Measurements from ENCODE around the gene ANKRD33B. TPM values are rescaled to one million over a fixed set of nuclear protein-coding genes. Genes with fewer than 3 reads are reported as not detected.
"Not testable (repeated sequence)": the region's sequence is repeated elsewhere in the genome, so short reads cannot be mapped to it uniquely, and the experiment has no call there.

Gene ANKRD33B
- total and polyA plus RNA-seq, 2 donors = 4.4 to 4.7 TPM

DNA sequence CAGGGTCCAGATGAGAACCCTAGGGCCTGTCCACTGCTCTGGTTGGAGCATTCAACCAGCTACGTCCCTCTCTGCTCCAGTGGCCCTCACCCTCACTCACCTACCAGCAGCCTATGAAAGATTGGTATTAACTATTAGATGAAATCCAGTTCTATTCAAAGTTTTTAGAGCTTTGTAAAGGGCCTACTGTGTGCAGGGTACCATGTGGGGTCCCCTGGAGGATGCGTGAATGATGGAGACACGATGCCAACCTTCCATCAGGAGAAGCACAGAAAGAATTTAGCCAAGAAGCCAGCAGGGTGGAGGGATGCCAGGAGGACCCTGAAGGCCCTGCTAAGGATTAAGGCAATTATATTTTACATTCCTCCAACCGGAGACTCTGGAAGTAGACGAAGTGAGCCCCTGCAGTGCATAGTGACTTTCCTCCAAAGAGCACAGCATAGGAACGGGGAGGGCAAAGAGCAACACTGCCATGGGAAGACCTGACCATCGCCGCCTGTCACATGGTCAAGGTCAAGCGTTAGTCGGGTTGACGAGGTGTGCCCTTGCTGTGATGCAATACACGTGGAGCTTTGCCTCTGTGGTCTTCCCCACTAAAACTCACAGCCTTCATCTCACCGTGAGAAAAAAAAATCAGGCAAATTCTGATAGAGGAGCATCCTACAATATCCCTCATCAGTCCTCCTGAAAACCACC, 22.8 kb upstream of the ANKRD33B start:
- no peak for DNase-seq (ENCODE audit: extremely low spot score)
- Histone ChIP-seq H3K4me1 (ENCODE audit: insufficient read depth) (no peaks in the 10 kb centered on the region), H3K27ac (ENCODE audit: low read depth) (no peak overlapping the region), H3K4me3 (ENCODE audit: low read depth, low read length) (no peak overlapping the region), H3K36me3 (ENCODE audit: insufficient read depth) (no peaks in the 10 kb centered on the region)
- 83% methylated on average over 13 of the region's 13 CpGs for WGBS

DNA sequence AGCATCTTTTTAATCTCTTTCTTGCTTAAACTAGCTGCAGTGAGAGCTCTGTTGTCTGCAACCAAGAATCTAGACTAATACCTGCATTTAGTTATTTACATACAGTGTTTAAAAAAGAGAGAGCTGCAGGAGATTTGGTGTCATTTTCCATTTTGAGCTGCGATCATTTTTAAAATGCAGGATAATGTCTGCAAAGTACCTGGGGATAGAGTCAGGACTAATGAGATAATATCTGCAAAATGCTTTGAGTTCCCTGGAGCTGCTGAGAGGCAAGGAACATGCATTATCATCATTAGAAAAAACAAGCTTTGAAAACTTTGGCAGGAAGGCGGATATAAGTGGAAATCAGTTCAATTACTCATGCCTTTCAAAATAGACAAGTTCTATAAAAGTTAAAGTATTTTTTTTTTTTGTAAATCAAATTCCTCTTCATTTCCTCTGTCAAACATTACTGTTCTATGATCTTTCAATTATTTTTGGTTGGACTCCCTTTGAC, 21.8 kb upstream of the ANKRD33B start:
- 85% methylated on average over 2 of the region's 2 CpGs for WGBS
- H3K27ac ChIP-seq (ENCODE audit: low read depth) = no peak overlapping the region
- DNase-seq (ENCODE audit: extremely low spot score) = no peak

DNA sequence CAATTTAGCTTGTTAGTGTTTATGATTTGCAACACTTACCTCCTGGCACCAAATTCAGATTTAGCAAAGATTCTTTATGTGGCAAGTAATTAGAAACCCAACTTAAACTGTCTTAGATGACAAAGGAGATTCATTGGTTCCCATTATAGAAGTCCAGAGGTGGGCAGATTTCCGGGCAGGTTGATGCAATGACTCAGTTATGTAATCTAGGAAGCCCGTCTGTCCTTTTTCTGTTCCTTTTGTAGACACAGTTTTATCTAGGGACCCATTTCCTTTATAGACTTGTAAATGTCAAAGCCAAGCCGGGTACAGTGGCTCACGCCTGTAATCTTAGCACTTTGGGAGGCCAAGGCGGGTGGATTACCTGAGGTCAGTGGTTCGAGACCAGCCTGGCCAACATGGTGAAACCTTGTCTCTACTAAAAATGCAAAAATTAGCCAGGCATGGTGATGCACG, 20.3 kb upstream of the ANKRD33B start:
- 43% methylated on average over 7 of the region's 7 CpGs for WGBS
- DNase-seq (ENCODE audit: extremely low spot score) = no peak
- Histone ChIP-seq H3K4me1 (ENCODE audit: insufficient read depth) (no peaks in the 10 kb centered on the region), H3K27ac (ENCODE audit: low read depth) (no peak overlapping the region), H3K36me3 (ENCODE audit: insufficient read depth) (no peaks in the 10 kb centered on the region), H3K4me3 (ENCODE audit: low read depth, low read length) (no peak overlapping the region)

More for the DNA sequence above, 21.8 kb upstream of the ANKRD33B start:
- H3K36me3 ChIP-seq (ENCODE audit: insufficient read depth) = no peaks in the 10 kb centered on the region
- no peaks in the 10 kb centered on the region for H3K4me1 ChIP-seq (ENCODE audit: insufficient read depth)
- no peak overlapping the region for H3K4me3 ChIP-seq (ENCODE audit: low read depth, low read length)

DNA sequence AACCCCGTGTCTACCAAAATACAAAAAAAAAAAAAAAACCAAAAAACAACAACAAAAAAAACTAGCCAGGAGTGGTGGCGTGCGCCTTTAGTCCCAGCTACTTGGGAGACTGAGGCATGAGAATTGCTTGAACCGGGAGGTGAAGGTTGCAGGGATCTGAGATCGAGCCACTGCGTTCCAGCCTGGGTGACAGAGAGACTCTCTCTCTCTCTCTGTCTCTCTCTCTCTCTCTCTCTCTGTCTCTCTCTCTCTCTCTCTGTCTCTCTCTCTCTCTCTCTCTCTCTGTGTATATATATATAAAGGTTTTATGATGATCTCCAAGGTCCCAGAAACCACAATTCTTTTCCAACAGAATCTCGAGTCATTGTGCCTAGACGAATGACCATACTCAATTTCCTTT, 18.8 kb upstream of the ANKRD33B start:
- H3K4me3 ChIP-seq (ENCODE audit: low read depth, low read length) = no peak overlapping the region
- no peak overlapping the region for H3K27ac ChIP-seq (ENCODE audit: low read depth)
- 86% methylated on average over 8 of the region's 8 CpGs for WGBS
- DNase-seq (ENCODE audit: extremely low spot score) = no peak
- H3K4me1 ChIP-seq (ENCODE audit: insufficient read depth) = no peaks in the 10 kb centered on the region
- H3K36me3 ChIP-seq (ENCODE audit: insufficient read depth) = no peaks in the 10 kb centered on the region

DNA sequence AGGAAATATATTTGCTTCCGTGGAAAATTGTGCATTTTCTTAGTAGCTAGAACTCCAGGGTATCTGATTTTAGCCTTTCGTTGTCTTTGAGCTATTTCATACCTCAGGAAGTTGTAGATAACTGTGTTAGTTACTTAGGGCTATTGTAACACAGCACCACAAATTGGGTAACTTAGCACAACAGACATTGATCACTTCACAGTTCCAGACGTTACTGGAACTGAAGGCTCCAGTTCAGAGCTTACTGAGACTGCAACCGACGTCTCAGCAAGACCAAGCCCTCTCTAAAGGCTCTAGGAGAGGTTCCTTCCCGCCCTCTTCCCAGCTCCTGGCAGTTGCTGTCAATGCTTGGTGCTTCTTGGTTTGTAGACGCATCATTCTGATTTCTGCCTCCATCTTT, 17.7 kb upstream of the ANKRD33B start:
- Histone ChIP-seq H3K27ac (ENCODE audit: low read depth) (no peak overlapping the region), H3K36me3 (ENCODE audit: insufficient read depth) (no peaks in the 10 kb centered on the region), H3K4me3 (ENCODE audit: low read depth, low read length) (no peak overlapping the region), H3K4me1 (ENCODE audit: insufficient read depth) (no peaks in the 10 kb centered on the region)
- 64% methylated on average over 7 of the region's 7 CpGs for WGBS
- no peak for DNase-seq (ENCODE audit: extremely low spot score)

DNA sequence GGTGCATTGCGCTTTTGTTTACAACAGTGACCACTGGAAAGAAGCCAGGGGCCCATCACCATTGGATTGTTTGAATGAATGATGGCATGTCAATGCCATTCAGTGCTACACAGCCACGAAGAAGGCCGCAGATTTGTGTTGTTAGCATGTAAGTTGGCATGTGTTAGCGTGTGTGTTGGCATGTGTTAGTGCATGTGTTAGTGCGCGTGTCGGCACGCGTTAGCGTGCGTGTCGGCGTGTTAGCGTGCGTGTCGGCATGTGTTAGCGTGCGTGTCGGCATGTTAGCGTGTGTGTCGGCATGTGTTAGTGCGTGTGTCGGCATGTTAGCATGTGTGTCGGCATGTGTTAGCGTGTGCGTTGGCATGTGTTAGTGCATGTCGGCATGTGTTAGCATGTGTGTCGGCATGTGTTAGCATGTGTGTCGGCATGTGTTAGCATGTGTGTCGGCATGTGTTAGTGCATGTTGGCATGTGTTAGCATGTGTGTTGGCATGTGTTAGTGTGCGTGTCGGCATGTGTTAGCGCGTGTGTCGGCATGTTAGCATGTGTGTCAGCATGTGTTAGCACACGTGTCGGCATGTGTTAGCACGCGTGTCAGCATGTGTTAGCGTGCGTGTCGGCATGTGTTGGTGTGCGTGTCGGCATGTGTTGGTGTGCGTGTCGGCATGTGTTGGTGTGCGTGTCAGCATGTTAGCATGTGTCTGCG, 15.3 kb upstream of the ANKRD33B start:
- no peak for DNase-seq (ENCODE audit: extremely low spot score)
- H3K4me1 ChIP-seq (ENCODE audit: insufficient read depth) = no peaks in the 10 kb centered on the region
- no peak overlapping the region for H3K4me3 ChIP-seq (ENCODE audit: low read depth, low read length)
- 94% methylated on average over 48 of the region's 48 CpGs for WGBS
- no peak overlapping the region for H3K27ac ChIP-seq (ENCODE audit: low read depth)
- no peaks in the 10 kb centered on the region for H3K36me3 ChIP-seq (ENCODE audit: insufficient read depth)

DNA sequence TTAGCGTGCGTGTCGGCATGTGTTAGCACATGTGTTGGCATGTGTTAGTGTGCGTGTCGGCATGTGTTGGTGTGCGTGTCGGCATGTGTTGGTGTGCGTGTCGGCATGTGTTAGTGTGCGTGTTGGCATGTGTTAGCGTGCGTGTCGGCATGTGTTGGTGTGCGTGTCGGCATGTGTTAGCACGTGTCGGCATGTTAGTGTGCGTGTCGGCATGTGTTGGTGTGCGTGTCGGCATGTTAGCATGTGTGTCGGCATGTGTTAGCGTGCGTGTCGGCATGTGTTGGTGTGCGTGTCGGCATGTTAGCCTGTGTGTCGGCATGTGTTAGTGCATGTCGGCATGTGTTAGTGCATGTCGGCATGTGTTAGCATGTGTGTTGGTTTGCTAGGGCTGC, 14.8 kb upstream of the ANKRD33B start:
- WGBS = 98% methylated on average over 30 of the region's 30 CpGs
- not testable (repeated sequence) for DNase-seq (ENCODE audit: extremely low spot score); H3K4me1 ChIP-seq (ENCODE audit: insufficient read depth); H3K4me3 ChIP-seq (ENCODE audit: low read depth, low read length); H3K36me3 ChIP-seq (ENCODE audit: insufficient read depth); H3K27ac ChIP-seq (ENCODE audit: low read depth)

DNA sequence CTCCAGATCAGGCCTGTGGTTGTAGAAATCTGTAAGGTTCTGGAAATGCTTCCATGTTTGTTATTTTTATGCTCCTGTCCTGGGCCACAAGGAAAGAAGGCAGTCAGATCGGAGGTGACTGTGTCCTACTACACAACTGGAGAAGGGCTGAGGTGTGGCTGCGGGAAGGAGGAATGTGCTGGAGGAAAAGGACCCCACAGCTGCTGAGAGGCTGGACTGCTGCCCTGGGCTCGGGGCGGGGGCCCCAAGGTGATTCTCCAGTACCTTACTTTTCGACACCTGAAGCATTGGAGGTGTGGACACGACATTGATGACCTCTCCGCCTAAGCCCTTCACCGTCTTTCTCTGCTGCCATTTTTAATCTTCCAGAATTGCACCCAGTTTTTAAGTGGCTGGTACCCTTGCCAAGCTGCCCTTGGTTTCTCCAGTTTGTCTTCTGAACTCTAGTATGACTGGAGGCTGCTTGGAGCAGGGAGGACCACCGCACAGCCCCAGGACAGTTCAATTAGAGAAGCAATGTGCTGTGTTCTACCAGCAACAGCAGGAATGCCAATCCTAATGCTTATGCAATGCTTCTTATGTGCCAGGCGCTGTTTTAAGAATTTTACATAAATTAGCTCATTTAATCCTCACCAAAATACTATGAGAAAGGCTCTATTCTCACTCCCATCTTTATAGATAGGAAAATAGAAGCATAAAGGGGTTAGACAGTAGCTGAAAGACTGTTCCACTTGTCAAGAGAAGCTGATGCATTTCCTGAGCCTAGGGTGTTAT, 13.5 kb upstream of the ANKRD33B start:
- 90% methylated on average over 10 of the region's 10 CpGs for WGBS
- Histone ChIP-seq H3K4me1 (ENCODE audit: insufficient read depth) (no peaks in the 10 kb centered on the region), H3K27ac (ENCODE audit: low read depth) (no peak overlapping the region)

DNA sequence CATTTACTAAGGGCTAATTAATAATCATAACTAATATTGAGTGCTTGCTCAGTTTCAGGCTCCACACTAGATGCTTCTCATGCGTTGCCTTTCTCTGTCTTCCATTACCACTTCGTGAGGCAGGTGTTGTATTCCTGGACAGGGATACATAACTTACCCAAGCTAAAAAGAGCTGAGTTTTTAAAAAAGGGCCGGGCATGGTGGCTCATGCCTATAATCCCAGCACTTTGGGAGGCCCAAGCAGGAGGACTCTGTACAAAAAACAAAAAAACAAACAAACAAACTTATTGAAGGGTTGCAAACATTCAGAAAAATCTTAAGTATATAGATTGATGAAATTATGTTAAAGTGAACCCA, 12.1 kb upstream of the ANKRD33B start:
- no peak overlapping the region for H3K4me3 ChIP-seq (ENCODE audit: low read depth, low read length)
- no peaks in the 10 kb centered on the region for H3K36me3 ChIP-seq (ENCODE audit: insufficient read depth)
- H3K27ac ChIP-seq (ENCODE audit: low read depth) = no peak overlapping the region
- 87% methylated on average over 3 of the region's 3 CpGs for WGBS
- no peaks in the 10 kb centered on the region for H3K4me1 ChIP-seq (ENCODE audit: insufficient read depth)
- DNase-seq (ENCODE audit: extremely low spot score) = no peak

More for the DNA sequence above, 13.5 kb upstream of the ANKRD33B start:
- no peaks in the 10 kb centered on the region for H3K36me3 ChIP-seq (ENCODE audit: insufficient read depth)
- DNase-seq (ENCODE audit: extremely low spot score) = no peak
- no peak overlapping the region for H3K4me3 ChIP-seq (ENCODE audit: low read depth, low read length)

DNA sequence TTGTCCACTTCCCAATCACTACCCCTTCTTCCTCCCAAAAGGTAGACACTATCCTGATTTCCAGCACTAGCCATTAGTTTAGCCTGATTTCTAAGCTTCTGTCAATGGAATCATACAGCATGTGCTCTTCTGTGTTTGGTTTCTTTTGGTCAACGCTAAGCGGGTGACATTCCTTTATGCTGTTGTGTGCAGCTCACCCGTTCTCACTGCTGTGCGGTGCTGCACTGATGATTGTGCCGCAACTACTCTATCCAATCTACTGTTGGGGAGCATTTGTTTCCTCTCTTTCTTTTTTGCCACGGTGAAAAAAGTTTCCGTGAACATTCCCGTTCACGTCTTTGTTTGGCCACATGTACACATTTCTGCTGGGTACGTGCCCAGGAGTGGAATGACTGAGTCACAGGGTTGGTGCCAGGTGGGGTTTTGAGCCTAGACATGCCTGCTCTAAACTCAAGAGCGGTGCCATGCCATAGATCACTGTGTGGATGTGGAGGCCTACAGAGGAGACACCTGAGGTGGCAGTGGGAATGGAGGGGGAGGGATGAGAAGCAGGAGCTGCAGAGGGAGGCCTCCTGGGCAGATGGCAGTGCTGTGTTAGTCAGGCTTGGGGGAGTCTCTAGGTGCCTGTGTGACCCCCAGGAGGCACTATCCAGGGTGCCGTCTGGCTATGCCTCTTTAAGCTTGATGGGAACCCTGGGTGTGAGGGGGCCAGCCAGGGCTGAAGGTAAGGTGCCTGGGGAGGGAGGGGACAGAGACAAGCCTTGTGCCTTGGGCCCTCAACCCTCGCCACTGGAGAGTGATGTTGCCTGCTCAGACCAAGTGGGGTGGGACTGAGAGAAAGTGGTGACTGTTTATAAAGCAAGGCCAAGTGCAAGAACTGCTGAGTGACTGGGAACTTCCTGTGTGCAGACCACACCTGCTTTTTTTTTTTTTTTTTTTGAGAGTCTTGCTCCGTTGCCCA, 11.4 kb upstream of the ANKRD33B start:
- DNase-seq (ENCODE audit: extremely low spot score) = no peak
- Histone ChIP-seq H3K27ac (ENCODE audit: low read depth) (no peak overlapping the region), H3K4me3 (ENCODE audit: low read depth, low read length) (no peak overlapping the region), H3K4me1 (ENCODE audit: insufficient read depth) (no peaks in the 10 kb centered on the region), H3K36me3 (ENCODE audit: insufficient read depth) (no peaks in the 10 kb centered on the region)
- 89% methylated on average over 14 of the region's 14 CpGs for WGBS

DNA sequence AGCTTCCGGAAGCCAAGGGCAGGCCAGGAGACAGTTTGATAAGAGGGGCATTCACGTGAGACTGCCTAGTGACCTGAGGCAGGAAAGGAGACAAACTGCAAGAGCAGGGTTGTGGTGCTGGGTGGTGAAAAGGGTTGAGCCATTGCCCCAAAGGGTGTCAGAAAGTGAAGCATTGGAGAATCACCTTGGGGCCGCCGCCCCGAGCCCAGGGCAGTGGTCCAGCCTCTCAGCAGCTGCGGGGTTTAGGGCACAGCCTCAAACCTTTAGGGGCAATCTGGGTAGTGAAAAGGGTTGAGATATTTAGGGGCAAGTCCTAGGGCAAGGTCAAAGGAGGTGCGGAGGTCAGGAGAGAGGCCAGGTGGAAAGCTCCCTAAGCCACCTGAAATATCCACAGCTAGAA, 10.4 kb upstream of the ANKRD33B start:
- Histone ChIP-seq H3K36me3 (ENCODE audit: insufficient read depth) (no peaks in the 10 kb centered on the region), H3K27ac (ENCODE audit: low read depth) (no peak overlapping the region), H3K4me1 (ENCODE audit: insufficient read depth) (no peaks in the 10 kb centered on the region), H3K4me3 (ENCODE audit: low read depth, low read length) (no peak overlapping the region)
- DNase-seq (ENCODE audit: extremely low spot score) = no peak
- 93% methylated on average over 7 of the region's 7 CpGs for WGBS

DNA sequence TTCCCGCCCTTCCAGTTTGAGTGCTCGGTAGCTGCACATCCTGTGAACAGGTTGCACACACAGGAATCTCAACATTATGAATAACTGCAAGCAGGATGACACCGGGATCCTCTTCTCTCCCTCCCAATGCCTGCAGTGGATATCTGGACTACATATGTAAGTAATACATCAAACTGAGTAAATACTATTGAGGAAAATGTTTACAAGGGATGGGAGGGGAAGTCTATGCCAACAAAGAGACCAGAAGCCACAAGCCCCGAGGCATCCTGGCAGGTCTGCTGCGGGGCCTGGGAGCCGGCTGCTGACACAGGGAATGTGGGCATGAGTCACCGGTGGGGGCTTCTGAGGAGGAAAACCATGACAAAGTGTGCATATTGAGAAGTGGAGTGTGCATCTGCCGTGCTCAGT, 8.6 kb upstream of the ANKRD33B start:
- no peaks in the 10 kb centered on the region for H3K36me3 ChIP-seq (ENCODE audit: insufficient read depth)
- DNase-seq (ENCODE audit: extremely low spot score) = no peak
- no peak overlapping the region for H3K4me3 ChIP-seq (ENCODE audit: low read depth, low read length)
- no peaks in the 10 kb centered on the region for H3K4me1 ChIP-seq (ENCODE audit: insufficient read depth)
- H3K27ac ChIP-seq (ENCODE audit: low read depth) = no peak overlapping the region
- 77% methylated on average over 8 of the region's 8 CpGs for WGBS

DNA sequence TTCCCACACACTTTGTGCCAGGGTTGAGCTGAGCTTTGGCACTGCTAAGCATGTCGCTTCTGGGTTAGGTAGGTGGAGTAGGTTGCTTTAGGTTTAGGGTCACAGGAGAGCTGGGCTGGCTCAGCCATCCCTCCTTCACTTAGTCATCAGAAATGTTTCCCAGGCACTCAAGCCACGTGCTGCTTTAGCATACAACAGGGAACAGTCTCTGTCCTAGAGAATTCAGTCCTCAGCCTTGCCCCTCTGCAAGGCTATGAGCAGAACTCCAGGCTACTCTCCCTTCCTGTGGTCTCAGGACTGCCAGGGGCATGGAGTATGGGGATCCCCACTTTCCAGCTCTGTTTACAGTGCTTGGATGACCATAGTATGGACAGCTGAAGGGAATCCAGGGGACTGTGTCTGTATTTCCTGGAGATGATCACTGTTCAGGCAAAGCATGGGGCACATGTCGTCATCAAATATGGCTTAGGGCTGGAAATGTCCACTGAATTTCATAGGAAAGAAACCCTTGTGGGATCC, 7.5 kb upstream of the ANKRD33B start:
- H3K4me3 ChIP-seq (ENCODE audit: low read depth, low read length) = no peak overlapping the region
- no peaks in the 10 kb centered on the region for H3K36me3 ChIP-seq (ENCODE audit: insufficient read depth)
- no peak for DNase-seq (ENCODE audit: extremely low spot score)
- H3K27ac ChIP-seq (ENCODE audit: low read depth) = no peak overlapping the region
- 63% methylated on average over 3 of the region's 3 CpGs for WGBS
- H3K4me1 ChIP-seq (ENCODE audit: insufficient read depth) = no peaks in the 10 kb centered on the region
